HG03135 (cell line): Measurements from ENCODE around the gene KIAA0408.
"Not testable (repeated sequence)": the region's sequence is repeated elsewhere in the genome, so short reads cannot be mapped to it uniquely, and the experiment has no call there.

Experiments
- ATAC-seq: cut with Tn5 transposase; IDR thresholded peaks from one replicate; pipeline ENCODE4 v1.9.1; 2021; ENCODE audit warnings: mild to moderate bottlenecking, moderate library complexity; ENCODE audit not compliant: unreplicated experiment

KIAA0408 gene

DNA sequence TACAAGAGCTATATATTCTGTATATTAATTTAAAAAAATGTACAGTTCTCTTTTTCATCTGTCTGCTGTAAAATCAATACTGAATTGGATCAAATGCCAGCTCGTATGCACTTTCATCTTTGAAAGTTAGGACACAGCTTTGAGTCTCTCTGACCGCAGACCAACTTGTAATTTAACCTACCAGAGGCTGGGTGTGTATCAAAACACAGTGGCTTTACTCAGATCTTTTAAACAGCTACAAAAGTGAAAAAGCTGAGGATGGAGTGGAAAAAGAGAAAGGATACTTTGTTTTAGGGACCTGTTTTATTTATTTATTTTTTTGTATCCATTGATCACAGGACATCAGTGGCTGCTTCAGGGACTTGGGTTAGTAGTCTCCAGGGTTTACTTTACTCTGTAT, 44.1 kb downstream of the KIAA0408 start:
- no peak for ATAC-seq

DNA sequence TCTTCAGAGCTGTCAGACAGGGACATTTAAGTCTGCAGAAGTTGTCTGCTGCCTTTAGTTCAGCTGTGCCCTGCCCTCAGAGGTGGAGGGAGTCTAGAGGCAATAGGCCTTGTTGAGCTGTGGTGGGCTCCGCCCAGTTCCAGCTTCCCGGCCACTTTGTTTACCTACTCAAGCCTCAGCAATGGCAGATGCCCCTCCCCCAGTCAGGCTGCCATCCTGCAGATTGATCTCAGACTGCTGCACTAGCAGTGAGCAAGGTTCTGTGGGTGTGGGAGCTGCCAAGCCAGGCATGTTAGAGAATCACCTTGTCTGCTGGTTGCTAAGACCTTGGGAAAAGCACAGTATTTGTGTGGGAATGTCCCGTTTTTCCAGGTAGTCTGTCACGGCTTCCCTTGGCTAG, 46.1 kb downstream of the KIAA0408 start:
- ATAC-seq, result not testable (repeated sequence)

GRCh38 chr6:127412016-127412415, 47.2 kb downstream of the KIAA0408 start:
- not testable (repeated sequence) for ATAC-seq
